Measurements from ENCODE around the gene ANKMY1.

ANKMY1 gene

DNA sequence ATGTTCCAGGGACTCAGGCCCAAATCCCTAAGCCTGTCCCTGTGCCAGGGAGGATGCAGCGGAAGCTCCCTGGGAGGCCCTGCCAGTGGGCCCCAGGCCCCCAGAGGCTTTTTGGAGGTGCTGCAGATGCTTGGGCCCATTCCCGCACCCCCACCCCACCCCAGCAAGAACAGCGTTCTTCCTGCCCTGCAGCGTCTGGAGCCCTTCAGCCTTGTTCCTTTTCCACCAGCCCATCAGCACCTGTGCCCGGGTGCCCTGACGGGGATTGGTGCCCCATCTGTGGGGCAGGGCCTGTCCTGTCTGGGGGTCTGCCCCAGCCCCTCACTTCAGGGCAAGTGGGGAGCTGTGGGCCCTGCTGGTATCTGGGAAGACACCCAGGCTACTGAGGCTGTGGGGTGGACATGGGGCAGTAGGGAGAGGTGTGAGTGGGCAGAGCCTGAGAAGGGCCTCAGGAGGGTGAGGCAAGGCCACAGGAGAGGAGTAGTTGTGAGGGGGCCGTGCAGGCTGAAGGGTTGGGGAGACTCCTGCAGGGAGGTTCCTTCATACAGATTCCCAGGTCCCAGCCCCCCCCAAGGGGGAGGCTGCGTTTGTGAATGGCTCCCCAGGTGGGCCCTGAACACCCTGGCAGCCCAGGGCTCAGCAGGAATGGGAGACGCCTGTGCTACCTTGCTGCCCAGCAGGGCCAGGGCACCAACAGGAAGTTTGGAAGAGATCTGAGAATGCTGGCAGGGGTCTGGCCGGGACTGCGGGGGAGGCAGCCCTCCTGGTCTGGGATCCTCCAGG lies 12.9 kb upstream of the ANKMY1 start:
- TF ChIP-seq, protein P1, sequence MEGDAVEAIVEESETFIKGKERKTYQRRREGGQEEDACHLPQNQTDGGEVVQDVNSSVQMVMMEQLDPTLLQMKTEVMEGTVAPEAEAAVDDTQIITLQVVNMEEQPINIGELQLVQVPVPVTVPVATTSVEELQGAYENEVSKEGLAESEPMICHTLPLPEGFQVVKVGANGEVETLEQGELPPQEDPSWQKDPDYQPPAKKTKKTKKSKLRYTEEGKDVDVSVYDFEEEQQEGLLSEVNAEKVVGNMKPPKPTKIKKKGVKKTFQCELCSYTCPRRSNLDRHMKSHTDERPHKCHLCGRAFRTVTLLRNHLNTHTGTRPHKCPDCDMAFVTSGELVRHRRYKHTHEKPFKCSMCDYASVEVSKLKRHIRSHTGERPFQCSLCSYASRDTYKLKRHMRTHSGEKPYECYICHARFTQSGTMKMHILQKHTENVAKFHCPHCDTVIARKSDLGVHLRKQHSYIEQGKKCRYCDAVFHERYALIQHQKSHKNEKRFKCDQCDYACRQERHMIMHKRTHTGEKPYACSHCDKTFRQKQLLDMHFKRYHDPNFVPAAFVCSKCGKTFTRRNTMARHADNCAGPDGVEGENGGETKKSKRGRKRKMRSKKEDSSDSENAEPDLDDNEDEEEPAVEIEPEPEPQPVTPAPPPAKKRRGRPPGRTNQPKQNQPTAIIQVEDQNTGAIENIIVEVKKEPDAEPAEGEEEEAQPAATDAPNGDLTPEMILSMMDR (IDR thresholded peaks at IDR 0.05) = no peak
- no peak for TF ChIP-seq ZFX (IDR thresholded peaks at IDR 0.05; ENCODE audit: borderline replicate concordance)
- H3K27ac ChIP-seq = no peak overlapping the region

DNA sequence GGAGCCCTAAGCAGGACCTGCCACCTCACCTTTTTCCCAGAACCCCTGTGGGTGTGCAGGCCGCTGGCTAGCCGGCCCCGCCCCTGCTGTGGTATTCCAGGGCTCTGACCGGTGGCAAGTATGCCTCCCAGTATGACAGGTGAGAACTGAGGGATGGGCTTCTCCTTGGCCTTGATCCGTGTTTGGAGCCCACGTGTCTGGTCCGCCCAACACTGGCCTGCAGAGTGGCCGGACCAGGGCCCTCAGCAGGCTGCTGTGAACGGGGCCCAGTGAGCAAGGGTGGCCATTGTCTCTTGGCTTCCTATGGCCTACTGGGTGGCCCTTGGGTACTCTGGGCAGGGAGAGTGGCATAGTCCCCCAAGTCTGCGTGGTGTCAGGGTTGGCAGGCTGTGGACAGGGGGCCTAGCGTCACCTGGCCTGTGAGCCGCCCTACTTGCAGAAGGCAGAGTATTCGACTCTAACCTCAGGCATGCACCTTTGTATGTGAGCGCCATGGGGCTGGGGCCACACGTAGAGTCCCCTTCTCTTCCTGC lies 12.3 kb upstream of the ANKMY1 start:
- TF ChIP-seq ZFX (IDR thresholded peaks at IDR 0.05; ENCODE audit: borderline replicate concordance) = no peak
- TF ChIP-seq, protein P1 (IDR thresholded peaks at IDR 0.05) = no peak

DNA sequence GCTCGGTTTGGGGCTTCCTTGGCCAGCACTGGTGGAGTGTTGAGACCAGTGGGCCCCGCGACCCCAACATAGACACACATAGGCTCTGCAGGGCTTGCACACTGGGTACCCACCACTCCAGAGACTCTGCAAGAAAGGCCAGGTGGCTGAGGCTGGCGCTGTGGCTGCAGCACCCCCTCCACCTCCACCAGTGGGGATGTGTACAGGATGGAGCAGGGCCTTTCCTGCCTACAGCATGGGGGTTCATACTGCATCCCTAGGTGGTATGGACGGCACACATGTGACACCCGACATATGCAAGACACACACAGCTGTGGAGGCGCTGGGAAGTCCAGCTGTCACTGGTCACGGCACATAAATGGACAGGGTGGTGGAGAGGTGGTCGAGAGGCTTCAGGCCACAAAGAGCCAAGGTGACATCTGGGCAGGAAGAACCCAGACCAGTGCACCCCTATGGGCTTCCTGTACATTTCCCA lies 11.8 kb upstream of the ANKMY1 start:
- peak overlapping the region; percentile 94 for H3K27ac ChIP-seq

More for the DNA sequence above, 12.3 kb upstream of the ANKMY1 start:
- H3K27ac ChIP-seq = peak overlapping the region; percentile 94; the same call in 1 of the 2 replicates

DNA sequence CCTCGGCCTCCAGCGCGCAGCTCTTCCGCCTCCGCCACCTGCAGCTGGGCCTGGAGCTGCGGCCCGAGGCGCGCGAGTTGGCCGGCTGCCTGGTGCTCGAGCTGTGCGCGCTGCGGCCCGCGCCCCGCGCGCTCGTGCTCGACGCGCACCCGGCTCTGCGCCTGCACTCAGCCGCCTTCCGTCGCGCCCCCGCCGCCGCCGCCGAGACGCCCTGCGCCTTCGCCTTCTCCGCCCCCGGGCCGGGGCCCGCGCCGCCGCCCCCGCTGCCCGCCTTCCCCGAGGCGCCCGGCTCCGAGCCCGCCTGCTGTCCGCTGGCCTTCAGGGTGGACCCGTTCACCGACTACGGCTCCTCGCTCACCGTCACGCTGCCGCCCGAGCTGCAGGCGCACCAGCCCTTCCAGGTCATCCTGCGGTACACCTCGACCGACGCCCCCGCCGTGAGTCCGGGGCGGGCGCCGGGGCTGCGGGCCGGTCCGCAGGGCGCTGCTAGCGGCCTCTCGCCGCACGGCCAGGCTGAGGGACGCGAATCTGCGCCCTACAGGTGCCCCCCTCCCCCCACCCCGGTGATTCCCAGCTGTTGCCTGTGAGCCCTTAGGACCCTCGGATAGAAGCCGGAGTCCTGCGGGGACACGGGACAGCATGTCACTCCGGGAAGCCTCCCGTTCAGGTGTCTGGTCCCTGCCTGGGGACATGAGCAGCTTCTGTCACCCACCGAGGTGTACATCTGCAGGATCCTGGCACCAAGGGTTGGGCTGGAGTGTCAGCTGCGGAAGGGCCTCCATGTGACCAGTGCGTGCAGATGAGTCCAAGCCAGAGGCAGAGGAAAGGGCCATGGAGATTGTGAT lies 11.1 kb upstream of the ANKMY1 start:
- TF ChIP-seq, protein P1 (IDR thresholded peaks at IDR 0.05) = no peak
- TF ChIP-seq ZFX (IDR thresholded peaks at IDR 0.05; ENCODE audit: borderline replicate concordance) = no peak
- peak overlapping the region; percentile 94 for H3K27ac ChIP-seq

More for the DNA sequence above, 11.8 kb upstream of the ANKMY1 start:
- no peak for TF ChIP-seq ZFX (IDR thresholded peaks at IDR 0.05; ENCODE audit: borderline replicate concordance)
- TF ChIP-seq, protein P1 (IDR thresholded peaks at IDR 0.05) = no peak

DNA sequence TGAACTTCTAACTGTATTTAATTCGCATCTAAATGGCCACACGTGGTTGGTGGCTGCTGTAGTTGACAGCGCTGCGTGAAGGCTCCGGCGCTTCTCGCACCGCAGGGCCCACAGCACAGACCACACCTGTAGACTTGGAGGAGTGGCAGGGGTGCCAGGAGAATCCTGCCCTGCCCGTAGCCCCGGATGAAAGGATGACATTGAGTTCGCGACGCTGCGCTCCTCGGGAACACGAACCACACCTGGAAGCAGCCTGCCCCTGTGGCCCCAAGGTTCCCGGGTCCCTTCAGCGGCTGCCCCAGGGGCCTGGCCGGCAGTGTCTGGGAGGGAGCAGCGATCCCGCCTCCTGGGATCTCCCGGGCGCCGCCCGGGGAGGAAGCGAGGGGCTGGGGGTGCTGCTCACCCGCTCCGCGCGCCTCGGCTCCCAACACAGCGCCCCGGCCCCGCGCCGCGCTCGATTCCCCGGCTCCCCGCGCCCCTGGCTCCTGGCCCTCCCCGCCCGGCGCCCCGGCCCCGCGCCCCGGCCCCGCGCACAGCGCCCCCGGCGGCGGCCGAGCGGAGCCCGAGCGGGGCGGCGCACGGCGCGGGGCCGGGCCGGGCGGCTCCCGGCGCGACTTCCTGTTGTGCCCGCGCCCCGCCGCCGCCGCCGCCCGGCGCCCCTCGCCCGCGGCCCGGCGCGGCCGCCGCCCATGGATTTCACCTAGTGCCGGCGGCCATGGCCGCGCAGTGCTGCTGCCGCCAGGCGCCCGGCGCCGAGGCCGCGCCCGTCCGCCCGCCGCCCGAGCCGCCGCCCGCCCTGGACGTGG lies 10.3 kb upstream of the ANKMY1 start, which contains the start of gene RNPEPL1:
Gene RNPEPL1 (plus strand): TSS at position 613 of the 806 bp plus-strand sequence. CDS start 103 bp downstream, at position 716.
- H3K27ac ChIP-seq = peak within 1 kb of the TSS; percentile 94
- TF ChIP-seq, protein P1 (IDR thresholded peaks at IDR 0.05) = peak; percentile 66
- TF ChIP-seq ZFX (IDR thresholded peaks at IDR 0.05; ENCODE audit: borderline replicate concordance) = no peak

DNA sequence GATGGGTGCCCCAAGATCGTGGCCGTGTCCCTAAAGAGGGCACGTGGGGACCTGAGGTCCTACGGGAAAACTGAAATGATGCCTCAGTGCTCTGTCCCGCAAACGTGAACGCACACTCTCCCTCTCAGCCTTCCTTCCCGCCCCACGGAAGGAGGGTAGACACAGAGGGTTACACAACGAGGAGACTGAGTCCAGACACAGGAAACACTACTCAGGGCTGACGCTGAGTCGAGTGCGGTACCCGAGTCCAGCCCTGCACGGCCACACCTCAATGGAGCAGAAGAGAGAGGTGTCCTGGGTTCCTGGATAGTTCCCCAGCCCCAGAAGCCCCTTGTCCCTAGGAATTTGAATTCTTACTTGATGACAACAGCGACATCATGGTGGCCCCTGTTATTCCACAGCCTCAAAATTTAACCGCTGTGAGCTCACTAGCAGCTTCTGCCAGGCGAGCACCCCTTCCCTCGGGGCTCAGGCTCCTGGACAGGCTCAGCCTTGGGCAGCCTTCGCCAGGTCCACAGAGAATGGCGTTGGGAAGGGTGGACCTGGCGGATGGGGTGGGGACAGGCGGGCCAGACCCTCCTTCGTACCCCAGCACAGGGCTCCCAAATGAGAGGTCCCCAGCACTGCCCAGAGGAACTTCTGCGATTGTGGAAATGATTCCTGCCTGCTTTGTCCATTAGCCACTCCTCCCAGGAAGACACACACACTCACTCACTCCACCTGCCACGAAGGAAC lies 9.5 kb upstream of the ANKMY1 start:
- H3K27ac ChIP-seq = peak overlapping the region; percentile 94
- TF ChIP-seq ZFX (IDR thresholded peaks at IDR 0.05; ENCODE audit: borderline replicate concordance) = no peak
- TF ChIP-seq, protein P1 (IDR thresholded peaks at IDR 0.05) = no peak

Measured in 22Rv1 (cell line).